ENCODE results near the gene SARDH.

Gene SARDH

DNA sequence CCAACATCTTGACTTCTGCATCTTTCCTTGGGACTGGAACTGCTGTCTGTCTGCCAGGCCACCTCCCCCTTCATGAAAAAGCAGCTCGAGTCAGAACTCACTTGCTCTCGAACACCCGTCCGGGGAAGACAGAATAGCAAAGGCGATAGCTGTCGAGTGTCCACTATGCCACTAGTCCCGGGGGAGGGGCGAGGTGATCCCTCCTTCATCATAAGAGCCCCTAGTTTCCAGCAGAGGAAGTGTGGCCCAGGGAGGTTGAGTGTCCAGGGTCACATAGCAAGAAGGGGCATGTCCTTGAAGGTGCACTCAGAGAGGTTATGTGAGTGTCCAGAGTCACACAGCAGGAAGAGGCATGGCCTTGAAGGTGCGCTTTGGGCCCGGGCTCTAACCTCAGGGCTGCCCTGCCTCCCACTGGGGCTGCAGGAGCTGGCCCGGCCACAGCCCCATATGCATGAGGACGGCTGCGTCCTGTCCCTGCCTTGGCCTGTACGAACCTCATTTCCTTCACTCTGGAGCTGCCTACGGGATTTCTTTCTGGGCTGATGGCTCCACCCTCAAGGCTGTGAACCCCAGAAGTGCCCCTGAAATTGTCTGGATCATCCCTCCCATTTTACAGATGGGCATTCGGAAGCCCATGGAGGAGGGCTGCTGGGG, 95.3 kb downstream of the SARDH start:
- Histone ChIP-seq H3K27me3 (replicated peaks; ENCODE audit: insufficient read depth, low read length) (peaks cover 98% of the 10 kb centered on the region), H3K4me1 (ENCODE audit: low read length) (no peaks in the 10 kb centered on the region), H3F3A (ENCODE audit: insufficient read depth, low read length) (no peaks in the 10 kb centered on the region), H3K4me3 (ENCODE audit: low read length) (no peak overlapping the region), H3K9me2 (replicated peaks; ENCODE audit: insufficient read depth, low read length) (no peaks in the 10 kb centered on the region), H3K9me3 (replicated peaks; ENCODE audit: insufficient read depth, low read length) (no peaks in the 10 kb centered on the region), H3K9ac (ENCODE audit: low read length) (no peak overlapping the region), H3K36me3 (replicated peaks; ENCODE audit: insufficient read depth, low read length) (no peaks in the 10 kb centered on the region), H2AFZ (ENCODE audit: low read length) (no peak overlapping the region), H3K79me2 (ENCODE audit: low read length) (no peaks in the 10 kb centered on the region), H4K20me1 (ENCODE audit: insufficient read depth, low read length) (no peaks in the 10 kb centered on the region), H3K27ac (ENCODE audit: low read length) (no peak overlapping the region), H3K4me2 (ENCODE audit: low read depth, low read length) (no peak overlapping the region)
- TF ChIP-seq, protein P1, sequence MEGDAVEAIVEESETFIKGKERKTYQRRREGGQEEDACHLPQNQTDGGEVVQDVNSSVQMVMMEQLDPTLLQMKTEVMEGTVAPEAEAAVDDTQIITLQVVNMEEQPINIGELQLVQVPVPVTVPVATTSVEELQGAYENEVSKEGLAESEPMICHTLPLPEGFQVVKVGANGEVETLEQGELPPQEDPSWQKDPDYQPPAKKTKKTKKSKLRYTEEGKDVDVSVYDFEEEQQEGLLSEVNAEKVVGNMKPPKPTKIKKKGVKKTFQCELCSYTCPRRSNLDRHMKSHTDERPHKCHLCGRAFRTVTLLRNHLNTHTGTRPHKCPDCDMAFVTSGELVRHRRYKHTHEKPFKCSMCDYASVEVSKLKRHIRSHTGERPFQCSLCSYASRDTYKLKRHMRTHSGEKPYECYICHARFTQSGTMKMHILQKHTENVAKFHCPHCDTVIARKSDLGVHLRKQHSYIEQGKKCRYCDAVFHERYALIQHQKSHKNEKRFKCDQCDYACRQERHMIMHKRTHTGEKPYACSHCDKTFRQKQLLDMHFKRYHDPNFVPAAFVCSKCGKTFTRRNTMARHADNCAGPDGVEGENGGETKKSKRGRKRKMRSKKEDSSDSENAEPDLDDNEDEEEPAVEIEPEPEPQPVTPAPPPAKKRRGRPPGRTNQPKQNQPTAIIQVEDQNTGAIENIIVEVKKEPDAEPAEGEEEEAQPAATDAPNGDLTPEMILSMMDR (IDR thresholded peaks at IDR 0.05; ENCODE audit: low read length), result no peak
- TF ChIP-seq EZH2 (optimal IDR thresholded peaks at IDR 0.05; ENCODE audit: low read depth, low read length) (no peak), EZH2phosphoT487 (IDR thresholded peaks at IDR 0.05; ENCODE audit: low read length) (no peak)
- no peak for DNase-seq

DNA sequence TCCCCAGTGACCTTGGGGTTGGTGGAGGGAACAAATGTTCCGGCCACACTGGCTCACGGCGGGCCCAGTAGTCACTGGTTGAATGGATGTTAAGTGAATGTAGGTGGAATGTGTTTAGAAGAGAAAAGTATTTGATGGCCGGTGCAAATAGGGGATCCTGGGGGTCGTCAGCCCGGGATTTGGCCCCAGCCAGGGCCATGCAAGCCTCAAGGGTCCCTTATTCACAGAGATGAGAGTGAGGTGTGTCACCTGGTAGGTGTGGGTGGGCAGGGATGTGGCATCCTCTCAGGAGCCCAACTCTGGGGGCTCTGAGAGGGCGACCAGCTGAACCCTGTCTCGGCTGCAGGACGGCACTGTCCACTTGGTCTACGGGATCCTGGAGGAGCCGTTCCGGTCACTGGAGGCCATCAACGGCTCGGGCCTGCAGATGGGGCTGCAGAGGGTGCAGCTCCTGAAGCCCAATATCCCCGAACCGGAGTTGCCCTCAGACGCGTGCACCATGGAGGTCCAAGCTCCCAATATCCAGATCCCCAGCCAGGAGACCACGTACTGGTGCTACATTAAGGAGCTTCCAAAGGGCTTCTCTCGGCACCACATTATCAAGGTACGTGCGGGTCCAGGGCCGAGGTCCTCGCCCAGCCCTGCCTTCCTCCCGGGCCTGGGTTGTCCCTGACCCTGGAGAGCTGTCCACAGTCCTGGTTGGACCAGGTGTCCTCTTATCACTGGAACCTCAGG, 96.1 kb downstream of the SARDH start:
- no peaks in the 10 kb centered on the region for H3K79me2 ChIP-seq (ENCODE audit: low read length)
- no peaks in the 10 kb centered on the region for H3F3A ChIP-seq (ENCODE audit: insufficient read depth, low read length)
- no peaks in the 10 kb centered on the region for H4K20me1 ChIP-seq (ENCODE audit: insufficient read depth, low read length)
- peaks cover 98% of the 10 kb centered on the region for H3K27me3 ChIP-seq (replicated peaks; ENCODE audit: insufficient read depth, low read length)
- no peak overlapping the region for H2AFZ ChIP-seq (ENCODE audit: low read length)
- no peaks in the 10 kb centered on the region for H3K4me1 ChIP-seq (ENCODE audit: low read length)
- no peak overlapping the region for H3K4me2 ChIP-seq (ENCODE audit: low read depth, low read length)
- no peaks in the 10 kb centered on the region for H3K9me2 ChIP-seq (replicated peaks; ENCODE audit: insufficient read depth, low read length)
- no peaks in the 10 kb centered on the region for H3K9me3 ChIP-seq (replicated peaks; ENCODE audit: insufficient read depth, low read length)
- TF ChIP-seq, protein P1 (IDR thresholded peaks at IDR 0.05; ENCODE audit: low read length), result no peak
- TF ChIP-seq EZH2phosphoT487 (IDR thresholded peaks at IDR 0.05; ENCODE audit: low read length), result no peak
- TF ChIP-seq EZH2 (optimal IDR thresholded peaks at IDR 0.05; ENCODE audit: low read depth, low read length), result no peak
- no peak for DNase-seq
- no peaks in the 10 kb centered on the region for H3K36me3 ChIP-seq (replicated peaks; ENCODE audit: insufficient read depth, low read length)
- no peak overlapping the region for H3K27ac ChIP-seq (ENCODE audit: low read length)
- no peak overlapping the region for H3K4me3 ChIP-seq (ENCODE audit: low read length)
- H3K9ac ChIP-seq (ENCODE audit: low read length), result no peak overlapping the region

DNA sequence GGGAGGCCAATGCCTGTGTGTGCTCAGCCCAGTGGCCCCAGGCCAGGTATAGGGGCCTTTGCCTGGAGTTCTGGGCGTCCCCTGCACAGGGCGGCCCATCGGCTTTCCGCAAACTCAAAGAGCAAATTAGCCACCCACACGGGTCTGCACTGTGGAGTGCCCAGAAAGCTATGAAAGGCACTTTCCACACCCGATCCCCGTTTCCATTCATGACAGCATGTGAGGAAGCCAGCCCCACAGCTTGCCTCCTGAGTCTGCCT, 96.8 kb downstream of the SARDH start:
- no peak overlapping the region for H2AFZ ChIP-seq (ENCODE audit: low read length)
- H3K4me3 ChIP-seq (ENCODE audit: low read length), result no peak overlapping the region
- no peaks in the 10 kb centered on the region for H3K9me3 ChIP-seq (replicated peaks; ENCODE audit: insufficient read depth, low read length)
- no peak overlapping the region for H3K9ac ChIP-seq (ENCODE audit: low read length)
- H4K20me1 ChIP-seq (ENCODE audit: insufficient read depth, low read length), result no peaks in the 10 kb centered on the region
- no peaks in the 10 kb centered on the region for H3K9me2 ChIP-seq (replicated peaks; ENCODE audit: insufficient read depth, low read length)
- no peaks in the 10 kb centered on the region for H3K79me2 ChIP-seq (ENCODE audit: low read length)
- no peak for DNase-seq
- no peaks in the 10 kb centered on the region for H3K4me1 ChIP-seq (ENCODE audit: low read length)
- TF ChIP-seq EZH2phosphoT487 (IDR thresholded peaks at IDR 0.05; ENCODE audit: low read length) (no peak), EZH2 (optimal IDR thresholded peaks at IDR 0.05; ENCODE audit: low read depth, low read length) (no peak)
- TF ChIP-seq, protein P1 (IDR thresholded peaks at IDR 0.05; ENCODE audit: low read length), result no peak
- no peaks in the 10 kb centered on the region for H3F3A ChIP-seq (ENCODE audit: insufficient read depth, low read length)
- H3K27me3 ChIP-seq (replicated peaks; ENCODE audit: insufficient read depth, low read length), result peaks cover 98% of the 10 kb centered on the region
- no peaks in the 10 kb centered on the region for H3K36me3 ChIP-seq (replicated peaks; ENCODE audit: insufficient read depth, low read length)
- no peak overlapping the region for H3K4me2 ChIP-seq (ENCODE audit: low read depth, low read length)
- H3K27ac ChIP-seq (ENCODE audit: low read length), result no peak overlapping the region
